T-cell (primary cell): Measurements from ENCODE around the gene CEP170. TPM values are rescaled to one million over a fixed set of nuclear protein-coding genes. Genes with fewer than 3 reads are reported as not detected.

Source experiments
- ATAC-seq, 4 experiments: fragments of 200-7000 bp in 3 of 4; fragments of 150-1000 bp in 1 of 4; cut with Tn5 transposase; replicated peaks in 1 of 4; 1 replicate in 3 of 4; 2 replicates in 1 of 4; pipeline ENCODE4 v1.10.0; 2021; ENCODE audit warnings: moderate library complexity in 3 of 4, mild to moderate bottlenecking in 2 of 4, moderate number of reproducible peaks in 1 of 4
- CTCF ChIA-PET, 2 donors: fragments of 300-600 bp; sonication (Branson Sonifier 250); formaldehyde crosslinking; loops; one replicate each; lab custom pipeline; 2022; ENCODE audit warnings: antibody characterized with exemption in 2 of 2; lab: Charles Lee
- POLR2A ChIA-PET, 2 donors: fragments of 300-600 bp; sonication (Branson Sonifier 250); formaldehyde crosslinking; loops; one replicate each; lab custom pipeline; 2022; ENCODE audit warnings: antibody characterized with exemption in 2 of 2; lab: Charles Lee
- DNase-seq, 35 experiments: peaks; one replicate each; pipeline versions ENCODE4 v3.0.0 to v3.0.0-alpha.2; 2013 to 2023
- H3K27ac ChIP-seq: one replicate; pipeline ENCODE4 v1.5.1; 2013; ENCODE audit warnings: low read length
- H3K27me3 ChIP-seq, 2 experiments: replicated peaks in 1 of 2; 1 replicate in 1 of 2; 2 replicates in 1 of 2; pipeline versions ENCODE4 v1.6.1 to v1.7.0; 2013; ENCODE audit warnings: low read length in 1 of 2, mixed read lengths in 1 of 2; ENCODE audit not compliant: control insufficient read depth in 2 of 2, insufficient read depth in 2 of 2; ENCODE audit errors: extremely low read depth in 1 of 2
- H3K36me3 ChIP-seq, 2 donors: 1 replicate in 1 of 2; 2 replicates in 1 of 2; pipeline versions ENCODE4 v1.6.1 to v1.7.0; 2013; ENCODE audit warnings: low read length in 1 of 2; ENCODE audit not compliant: control insufficient read depth in 2 of 2, insufficient read depth in 1 of 2; ENCODE audit errors: extremely low read depth in 1 of 2
- H3K4me1 ChIP-seq, 2 experiments: 1 replicate in 1 of 2; 2 replicates in 1 of 2; pipeline versions ENCODE4 v1.6.1 to v1.7.0; 2013; ENCODE audit warnings: low read length in 2 of 2, mixed read lengths in 1 of 2; ENCODE audit not compliant: insufficient read depth in 2 of 2, control insufficient read depth in 1 of 2; ENCODE audit errors: extremely low read depth in 1 of 2
- H3K4me3 ChIP-seq, 2 donors: 1 replicate in 1 of 2; 2 replicates in 1 of 2; pipeline versions ENCODE4 v1.5.1 to v1.7.0; 2013; ENCODE audit warnings: mild to moderate bottlenecking in 2 of 2, low read length in 1 of 2, moderate library complexity in 1 of 2; ENCODE audit not compliant: control insufficient read depth in 1 of 2; ENCODE audit errors: extremely low read depth in 1 of 2
- H3K9me3 ChIP-seq: 2 replicates; pipeline ENCODE4 v1.7.0; 2013
- H3K27ac Mint-ChIP-seq, 2 donors: one replicate each; pipeline ENCODE4 v1.8.0; 2020 to 2021; ENCODE audit warnings: mild to moderate bottlenecking in 2 of 2, mixed read lengths in 2 of 2
- H3K27me3 Mint-ChIP-seq, 2 donors: one replicate each; pipeline ENCODE4 v1.8.0; 2021 to 2022; ENCODE audit warnings: mixed read lengths in 2 of 2
- H3K36me3 Mint-ChIP-seq: one replicate; pipeline ENCODE4 v1.8.0; 2021; ENCODE audit warnings: mixed read lengths
- H3K4me1 Mint-ChIP-seq, 3 donors: one replicate each; pipeline ENCODE4 v1.8.0; 2020 to 2022; ENCODE audit warnings: mixed read lengths in 3 of 3, mild to moderate bottlenecking in 1 of 3
- H3K4me3 Mint-ChIP-seq, 3 donors: one replicate each; pipeline ENCODE4 v1.8.0; 2020 to 2022; ENCODE audit warnings: mild to moderate bottlenecking in 3 of 3, mixed read lengths in 3 of 3, moderate library complexity in 3 of 3
- H3K9me3 Mint-ChIP-seq, 3 donors: one replicate each; pipeline ENCODE4 v1.8.0; 2020 to 2022; ENCODE audit warnings: mixed read lengths in 3 of 3
- WGBS: methylation state at CpG from one replicate; pipeline ENCODE4 v1.1.5; 2013; ENCODE audit warnings: missing lambda C conversion rate; ENCODE audit not compliant: insufficient coverage; 5-methylcytosine and 5-hydroxymethylcytosine counted together
- total RNA-seq, 35 experiments: library from RNA in 6 of 35; stranded (reverse) in 6 of 35; fragments of 120-200 nt in 1 of 35; gene quantifications; one replicate each; pipeline versions ENCODE4 v1.2.1 to v1.2.4 and lab custom pipeline; 2013 to 2026

CEP170 gene
- total RNA-seq, 5 donors from 2014 or later (not counting 1 experiment from before 2014, with no cell fraction given), result 32.7 to 50.4 (median 37.0) TPM

DNA sequence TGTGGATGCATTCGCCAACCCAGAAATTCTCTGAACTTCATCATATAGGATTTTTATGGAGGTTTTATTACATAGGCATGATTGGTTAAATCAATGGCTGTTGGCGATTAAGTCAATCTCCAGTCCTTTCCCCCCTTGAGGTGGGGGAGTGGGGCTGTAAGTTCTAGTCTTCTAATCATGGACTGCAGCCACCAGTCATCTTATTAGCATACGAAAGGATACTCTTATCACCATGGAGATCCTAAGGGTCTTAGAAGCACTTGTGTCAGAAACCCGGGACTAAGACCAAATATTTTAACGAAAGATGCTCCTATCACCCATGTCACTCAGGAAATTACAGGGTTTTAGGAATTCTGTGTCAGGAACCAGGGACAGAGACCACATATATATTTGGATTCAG is 37.0 kb upstream of the CEP170 start:
- POLR2A ChIA-PET, result no interaction called here
- Histone ChIP-seq H3K36me3 (peaks cover 0 to 11% of the 10 kb centered on the region in 2 donors), H3K27ac (no peak overlapping the region), H3K27me3 (no peaks in the 10 kb centered on the region), H3K4me1 (peaks cover 0 to 12% of the 10 kb centered on the region in 2 experiments), H3K4me3 (no peak overlapping the region), H3K9me3 (peaks cover 2% of the 10 kb centered on the region)
- peaks cover 18 to 31% (median 21%) of the 10 kb centered on the region in 3 donors for H3K9me3 Mint-ChIP-seq
- 100% methylated on average over 1 of the region's 5 CpGs for WGBS
- H3K4me1 Mint-ChIP-seq, result peaks cover 11 to 15% (median 14%) of the 10 kb centered on the region in 3 donors
- no peaks in the 10 kb centered on the region for H3K27me3 Mint-ChIP-seq
- DNase-seq, result no peak
- no peak overlapping the region for H3K4me3 Mint-ChIP-seq
- H3K27ac Mint-ChIP-seq, result no peak overlapping the region
- CTCF ChIA-PET, result no interaction called here
- no peak for ATAC-seq
- peaks cover 85% of the 10 kb centered on the region for H3K36me3 Mint-ChIP-seq

DNA sequence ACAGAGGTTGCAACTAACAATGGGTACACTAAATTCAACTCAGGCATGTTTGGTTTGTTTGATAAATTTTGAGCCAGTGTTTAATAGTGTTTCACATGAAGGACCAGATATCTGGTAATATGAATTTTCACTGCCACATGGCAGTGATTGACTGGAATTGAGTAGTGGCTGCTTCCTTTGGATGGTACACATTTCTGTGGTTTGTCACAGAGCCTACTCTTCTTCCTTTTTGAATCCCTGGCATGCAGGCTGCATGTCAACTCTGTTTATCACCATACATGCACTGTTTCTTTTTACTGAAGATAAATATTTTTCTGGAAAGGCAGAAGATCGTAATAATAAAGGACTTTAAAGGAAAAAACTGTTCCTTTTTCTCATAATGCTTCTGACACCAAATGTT is 36.2 kb upstream of the CEP170 start:
- no CpG with 5 or more reads among the region's 1 CpG for WGBS
- Histone ChIP-seq H3K9me3 (peaks cover 2% of the 10 kb centered on the region), H3K27ac (no peak overlapping the region), H3K4me1 (peaks cover 0 to 18% of the 10 kb centered on the region in 2 experiments), H3K36me3 (peaks cover 0 to 17% of the 10 kb centered on the region in 2 donors), H3K4me3 (no peak overlapping the region), H3K27me3 (no peaks in the 10 kb centered on the region)
- no peaks in the 10 kb centered on the region for H3K27me3 Mint-ChIP-seq
- CTCF ChIA-PET, result no interaction called here
- DNase-seq, result no peak
- no peak overlapping the region for H3K4me3 Mint-ChIP-seq
- POLR2A ChIA-PET, result no interaction called here
- H3K36me3 Mint-ChIP-seq, result peaks cover 84% of the 10 kb centered on the region
- ATAC-seq, result no peak
- peaks cover 15 to 26% (median 17%) of the 10 kb centered on the region in 3 donors for H3K9me3 Mint-ChIP-seq
- no peak overlapping the region for H3K27ac Mint-ChIP-seq
- H3K4me1 Mint-ChIP-seq, result peaks cover 14 to 22% (median 17%) of the 10 kb centered on the region in 3 donors

GRCh38 chr1:243288062-243288461 is 33.0 kb upstream of the CEP170 start:
- DNase-seq (no peak), ATAC-seq (no peak)
- POLR2A ChIA-PET, result no interaction called here
- H3K36me3 Mint-ChIP-seq, result peaks cover 73% of the 10 kb centered on the region
- H3K4me1 Mint-ChIP-seq, result peaks cover 27 to 33% (median 30%) of the 10 kb centered on the region in 3 donors
- Histone ChIP-seq H3K4me3 (no peak overlapping the region), H3K36me3 (peaks cover 0 to 23% of the 10 kb centered on the region in 2 donors), H3K27ac (no peak overlapping the region), H3K27me3 (no peaks in the 10 kb centered on the region), H3K4me1 (peaks cover 0 to 28% of the 10 kb centered on the region in 2 experiments), H3K9me3 (no peaks in the 10 kb centered on the region)
- H3K27ac Mint-ChIP-seq, result peak overlapping the region; percentile 46 to 58
- CTCF ChIA-PET, result interaction anchor here in 1 of 2 donors (0.7 kb wide), 1 partner anchor 571 kb away, joined by 5 read pairs; no protein-coding TSS in a partner anchor
- H3K27me3 Mint-ChIP-seq, result no peaks in the 10 kb centered on the region
- 97% methylated on average over 4 of the region's 6 CpGs for WGBS
- peaks cover 5 to 9% (median 6%) of the 10 kb centered on the region in 3 donors for H3K9me3 Mint-ChIP-seq
- no peak overlapping the region for H3K4me3 Mint-ChIP-seq

DNA sequence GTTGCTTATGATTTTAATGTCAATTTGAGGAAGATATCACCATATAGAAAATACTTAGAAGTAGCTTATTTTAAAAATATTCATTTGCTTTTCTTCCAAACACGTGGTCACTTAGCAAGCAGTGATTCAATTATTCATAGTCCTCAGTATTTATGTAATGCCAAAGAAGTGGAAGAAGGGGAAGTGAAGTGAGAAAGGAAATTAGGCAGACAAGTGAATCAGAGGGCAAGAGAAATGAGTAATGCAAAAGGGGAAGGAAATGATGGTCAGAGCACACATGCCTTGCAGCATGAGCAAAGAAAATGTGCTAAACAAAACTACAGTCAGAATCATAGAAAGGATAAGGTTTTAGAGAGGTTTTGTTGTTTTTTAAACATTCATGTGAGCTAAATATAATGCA is 32.6 kb upstream of the CEP170 start:
- H3K4me1 Mint-ChIP-seq, result peaks cover 27 to 33% (median 30%) of the 10 kb centered on the region in 3 donors
- H3K27ac ChIP-seq, result no peak overlapping the region
- no peak for DNase-seq

DNA sequence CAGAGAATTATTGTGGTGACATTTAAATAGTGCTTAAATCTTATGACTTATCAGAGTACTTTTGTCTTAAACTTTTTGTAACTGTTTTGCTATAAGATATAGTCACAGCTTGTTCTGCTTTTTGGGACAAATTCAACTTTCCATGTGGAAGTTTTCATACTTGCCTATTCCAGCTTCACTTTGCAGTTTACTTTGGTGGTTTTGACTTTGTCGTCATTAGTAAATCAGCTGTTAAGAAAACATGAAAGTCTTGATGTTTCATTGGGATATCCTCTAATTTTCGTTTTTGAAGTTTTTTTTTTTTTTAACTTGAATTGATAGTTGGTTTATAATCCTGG is 32.0 kb upstream of the CEP170 start:
- DNase-seq (no peak), ATAC-seq (no peak)
- H3K27me3 ChIP-seq, result no peaks in the 10 kb centered on the region
- H3K4me3 Mint-ChIP-seq, result no peak overlapping the region
- peaks cover 0 to 28% of the 10 kb centered on the region in 2 experiments for H3K4me1 ChIP-seq
- H3K36me3 ChIP-seq, result peaks cover 0 to 21% of the 10 kb centered on the region in 2 donors
- 71% methylated on average over 1 of the region's 2 CpGs for WGBS
- H3K4me3 ChIP-seq, result no peak overlapping the region
- H3K27me3 Mint-ChIP-seq, result no peaks in the 10 kb centered on the region
- ChIA-PET CTCF (interaction anchor here in 1 of 2 donors (0.7 kb wide), 1 partner anchor 1388 kb away, joined by 6 read pairs; no protein-coding TSS in a partner anchor), POLR2A (interaction anchor here in 1 of 2 donors (0.6 kb wide), 1 partner anchor 23 kb away, joined by 3 read pairs; no protein-coding TSS in a partner anchor)
- peaks cover 71% of the 10 kb centered on the region for H3K36me3 Mint-ChIP-seq
- peaks cover 27 to 33% (median 30%) of the 10 kb centered on the region in 3 donors for H3K4me1 Mint-ChIP-seq
- no peaks in the 10 kb centered on the region for H3K9me3 ChIP-seq
- H3K27ac Mint-ChIP-seq, result no peak overlapping the region
- peaks cover 2 to 8% (median 4%) of the 10 kb centered on the region in 3 donors for H3K9me3 Mint-ChIP-seq
- H3K27ac ChIP-seq, result no peak overlapping the region

More for the DNA sequence above, 32.6 kb upstream of the CEP170 start:
- Mint-ChIP-seq H3K27me3 (no peaks in the 10 kb centered on the region), H3K4me3 (no peak overlapping the region), H3K27ac (peak overlapping the region; percentile 46 to 58), H3K9me3 (peaks cover 3 to 6% (median 4%) of the 10 kb centered on the region in 3 donors), H3K36me3 (peaks cover 71% of the 10 kb centered on the region)
- Histone ChIP-seq H3K4me1 (peaks cover 0 to 28% of the 10 kb centered on the region in 2 experiments), H3K4me3 (no peak overlapping the region), H3K36me3 (peaks cover 0 to 24% of the 10 kb centered on the region in 2 donors), H3K9me3 (no peaks in the 10 kb centered on the region), H3K27me3 (no peaks in the 10 kb centered on the region)
- POLR2A ChIA-PET, result no interaction called here
- CTCF ChIA-PET, result no interaction called here
- peak in 2 of 4 experiments; percentile 28 to 63 for ATAC-seq
- WGBS, result no CpG with 5 or more reads among the region's 1 CpG

DNA sequence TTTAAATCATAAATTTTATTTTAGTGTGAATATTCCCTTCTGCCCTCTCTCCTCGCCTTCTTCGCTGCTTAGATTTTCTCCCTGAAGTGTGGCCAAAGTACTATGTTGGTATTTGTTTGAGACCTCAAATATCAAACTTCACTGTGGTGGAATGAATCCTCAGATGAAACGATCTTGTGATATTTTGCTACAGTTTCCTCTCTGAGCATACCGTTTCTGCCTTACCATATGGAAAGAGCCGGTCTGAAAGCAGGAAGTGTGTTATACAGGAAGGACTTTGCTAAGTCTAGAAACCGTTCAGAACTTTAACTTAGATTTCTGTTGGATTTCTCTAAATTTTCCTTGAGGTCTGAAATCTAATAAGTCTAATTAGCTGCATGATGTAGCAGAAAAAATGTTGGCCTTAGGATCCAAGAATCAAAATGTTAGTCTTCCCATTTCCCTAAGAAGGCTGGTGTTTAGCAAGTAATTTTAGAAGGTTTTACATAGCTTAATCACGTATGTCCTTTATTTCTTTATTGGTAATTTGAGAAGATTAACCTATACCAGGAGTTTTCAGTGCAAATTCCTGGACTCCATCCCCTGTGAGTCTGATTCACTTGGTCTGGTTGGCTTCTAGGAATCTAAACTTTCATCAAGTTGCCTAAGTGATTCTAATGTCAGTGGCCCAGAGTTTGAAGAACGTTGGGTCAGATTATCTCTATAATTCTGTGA is 31.5 kb upstream of the CEP170 start:
- no peak overlapping the region for H3K4me3 ChIP-seq
- H3K9me3 Mint-ChIP-seq, result peaks cover 2 to 8% (median 4%) of the 10 kb centered on the region in 3 donors
- WGBS, result no CpG with 5 or more reads among the region's 8 CpGs
- peak in 2 of 4 experiments; percentile 50 to 56 for ATAC-seq
- POLR2A ChIA-PET, result interaction anchor here (0.6 to 1.4 kb wide), 3 partner anchors 23 to 33 kb away, joined by 3 read pairs; partner anchors contain the start of gene SDCCAG8 (in 1 of the 2)
- peaks cover 71% of the 10 kb centered on the region for H3K36me3 Mint-ChIP-seq
- peak in 1 of 35 experiments; percentile 3 for DNase-seq
- no peak overlapping the region for H3K4me3 Mint-ChIP-seq
- H3K27ac ChIP-seq, result no peak overlapping the region
- peaks cover 27 to 33% (median 30%) of the 10 kb centered on the region in 3 donors for H3K4me1 Mint-ChIP-seq
- peaks cover 0 to 19% of the 10 kb centered on the region in 2 donors for H3K36me3 ChIP-seq
- H3K9me3 ChIP-seq, result no peaks in the 10 kb centered on the region
- peak overlapping the region; percentile 70 to 76 for H3K27ac Mint-ChIP-seq
- CTCF ChIA-PET, result interaction anchor here in 1 of 2 donors (0.7 kb wide), 1 partner anchor 1388 kb away, joined by 6 read pairs; no protein-coding TSS in a partner anchor
- no peaks in the 10 kb centered on the region for H3K27me3 ChIP-seq
- no peaks in the 10 kb centered on the region for H3K27me3 Mint-ChIP-seq
- H3K4me1 ChIP-seq, result peaks cover 0 to 28% of the 10 kb centered on the region in 2 experiments
